HFF-Myc (cell line): Measurements from ENCODE around the gene RGSL1.

Experiments used
- DNase-seq: peaks from one replicate; pipeline ENCODE4 v3.0.0-alpha.2; 2011; ENCODE audit warnings: low read depth; ENCODE audit errors: extremely low read depth
- H3K4me3 ChIP-seq: replicated peaks from 2 replicates; pipeline ENCODE4 v1.5.1; 2011; ENCODE audit warnings: low read depth, mild to moderate bottlenecking, control low read depth, low read length
- CTCF ChIP-seq: IDR thresholded peaks from 2 replicates; pipeline ENCODE4 v1.5.1; 2012; ENCODE audit warnings: mild to moderate bottlenecking, low read depth, low read length, control low read depth; ENCODE audit errors: missing control alignments

The RGSL1 gene

DNA sequence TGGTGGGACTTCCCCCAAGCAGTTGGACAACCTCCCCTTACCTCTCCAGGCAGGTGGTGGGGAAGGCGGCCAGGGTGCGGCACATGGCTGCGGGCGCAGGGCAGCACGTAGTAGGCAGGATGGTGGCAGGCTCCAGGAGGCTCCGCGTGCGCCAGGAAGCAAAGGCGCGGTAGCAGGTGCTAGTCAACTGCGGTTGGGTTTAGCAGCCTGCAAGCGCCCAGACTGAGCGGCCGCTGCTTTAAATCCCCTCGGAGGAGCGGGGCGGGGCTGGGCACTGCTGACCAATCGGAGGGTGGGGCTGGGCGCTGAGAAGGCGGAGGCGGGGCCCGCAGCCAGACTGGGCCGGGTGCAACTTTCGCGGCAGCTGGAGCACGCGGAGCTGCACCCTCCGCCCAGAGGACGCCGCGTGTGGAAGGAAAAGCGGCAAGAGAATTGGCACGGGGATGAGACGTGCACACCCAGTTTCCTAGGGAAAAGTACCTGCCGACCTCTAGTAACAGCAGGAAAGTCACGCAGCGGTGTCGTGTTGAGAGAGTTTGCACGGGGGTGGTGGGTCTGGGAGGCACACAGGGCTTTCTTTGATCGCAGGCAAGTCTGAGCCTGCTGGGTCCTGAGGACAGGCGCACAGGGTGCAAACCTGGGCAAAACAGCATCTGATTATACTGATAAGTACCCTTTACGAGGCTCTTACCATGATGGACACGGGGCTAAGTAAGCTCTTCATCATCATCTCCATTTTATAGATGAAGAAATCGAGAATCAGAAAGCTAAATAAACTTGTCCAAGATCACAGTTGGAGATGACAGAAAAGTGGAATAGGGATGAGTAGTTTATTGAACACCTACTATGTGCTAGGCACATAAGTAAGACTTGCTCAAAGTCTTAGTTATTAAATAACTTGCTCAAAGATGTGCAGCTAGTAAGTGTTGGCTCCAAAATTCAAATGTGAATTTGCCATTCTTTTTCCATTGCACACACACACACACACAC is 154.5 kb downstream of the RGSL1 start, which contains the start of gene RGS16:
Gene RGS16, minus strand, starts transcription at position 215 of the 990 bp plus-strand sequence. Its CDS starts 130 bp downstream, at position 85.
- peak; percentile 67 for DNase-seq
- no peak for TF ChIP-seq CTCF
- H3K4me3 ChIP-seq, result peak within 1 kb of the TSS; percentile 78

GRCh38 chr1:182607566-182607965 is 157.6 kb downstream of the RGSL1 start:
- H3K4me3 ChIP-seq, result no peak overlapping the region
- TF ChIP-seq CTCF, result no peak
- DNase-seq, result no peak

DNA sequence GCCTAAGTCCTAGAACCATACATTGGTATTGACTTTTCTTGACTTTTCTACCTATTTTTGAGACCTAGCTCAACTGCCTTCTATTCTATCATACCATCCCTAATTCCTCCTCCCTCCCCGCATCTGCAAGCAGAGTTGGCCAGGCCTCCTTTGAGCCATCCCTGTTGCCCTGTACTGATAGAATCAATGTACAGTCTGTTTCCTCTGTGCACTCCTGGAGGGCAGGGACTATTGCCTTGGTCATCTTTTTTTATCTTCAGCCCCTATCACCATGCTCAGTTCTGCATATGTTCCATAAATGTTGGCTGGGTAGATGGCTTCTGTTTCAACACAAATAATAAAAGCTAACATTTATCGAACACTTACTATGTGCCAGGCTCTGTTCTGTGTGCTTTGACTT is 158.3 kb downstream of the RGSL1 start:
- DNase-seq, result no peak
- no peak for TF ChIP-seq CTCF
- no peak overlapping the region for H3K4me3 ChIP-seq

DNA sequence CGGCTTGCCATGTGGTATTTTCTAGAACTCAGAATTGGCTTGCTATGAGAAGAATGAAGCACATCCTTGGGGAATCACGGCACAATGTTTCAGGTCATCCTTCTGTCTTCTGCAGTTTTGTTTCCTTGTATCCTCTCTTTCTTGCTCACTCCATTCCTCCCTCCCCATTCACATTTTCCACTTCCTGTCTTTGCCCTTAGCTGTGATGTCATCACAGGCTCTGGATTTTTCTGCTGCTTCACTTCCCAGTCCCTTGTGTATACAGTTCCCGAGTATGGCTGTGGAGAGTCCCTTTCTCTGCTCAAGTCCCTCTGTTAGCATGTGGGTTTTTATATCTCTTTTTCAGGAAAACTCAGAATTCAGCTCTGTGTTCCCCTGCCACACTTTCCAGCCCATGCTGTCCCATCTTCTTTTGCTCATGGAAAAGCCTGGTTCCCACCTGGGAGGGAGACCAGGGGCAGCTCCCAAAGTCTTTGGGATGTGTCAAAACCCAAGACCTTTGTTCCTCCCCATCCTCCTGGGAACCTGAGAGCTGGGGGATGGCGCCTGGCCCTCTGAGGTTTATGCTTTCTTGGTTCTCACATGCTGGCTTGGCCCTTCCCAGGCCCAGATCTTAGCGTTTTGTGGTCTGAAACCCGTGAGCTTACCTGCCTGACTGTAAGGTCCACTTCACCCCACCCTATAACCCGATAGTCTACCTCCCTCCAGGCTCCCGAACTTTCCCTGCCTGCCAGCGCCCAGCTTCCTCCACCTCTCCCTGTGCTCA is 159.1 kb downstream of the RGSL1 start:
- no peak for DNase-seq
- no peak overlapping the region for H3K4me3 ChIP-seq
- no peak for TF ChIP-seq CTCF
